ENCODE results near the gene OAS3. TPM values are rescaled to one million over a fixed set of nuclear protein-coding genes. Genes with fewer than 3 reads are reported as not detected.
"Not testable (repeated sequence)": the region's sequence is repeated elsewhere in the genome, so short reads cannot be mapped to it uniquely, and the experiment has no call there.

OAS3 gene
- total and polyA plus RNA-seq, 4 donors = 7.2 to 12.1 (median 7.5) TPM

- Histone ChIP-seq H3K9me3 (ENCODE audit: control insufficient read depth, insufficient read depth, low read length) (no peaks in the 10 kb centered on the region), H3K36me3 (ENCODE audit: control insufficient read depth, insufficient read depth, low read length) (no peaks in the 10 kb centered on the region), H3K4me1 (ENCODE audit: control insufficient read depth, insufficient read depth, low read length) (peaks cover 4% of the 10 kb centered on the region), H3K27me3 (ENCODE audit: control insufficient read depth, insufficient read depth, low read length) (no peaks in the 10 kb centered on the region), H3K4me3 (ENCODE audit: low read depth, low read length) (no peak overlapping the region), H3K27ac (ENCODE audit: low read depth, low read length) (no peak overlapping the region)
- no peak for DNase-seq (ENCODE audit: low read depth in 4 of 6, low spot score in 6 of 6)
These were observed 33.7 kb upstream of the OAS3 start for GRCh38 chr12:112904571-112904970.

- H3K27me3 ChIP-seq (ENCODE audit: control insufficient read depth, insufficient read depth, low read length) = no peaks in the 10 kb centered on the region
- no peak for DNase-seq (ENCODE audit: low read depth in 4 of 6, low spot score in 6 of 6)
- no peak overlapping the region for H3K4me3 ChIP-seq (ENCODE audit: low read depth, low read length)
- WGBS (ENCODE audit: insufficient coverage) = 71% methylated on average over 3 of the region's 4 CpGs
- H3K36me3 ChIP-seq (ENCODE audit: control insufficient read depth, insufficient read depth, low read length) = no peaks in the 10 kb centered on the region
- no peaks in the 10 kb centered on the region for H3K9me3 ChIP-seq (ENCODE audit: control insufficient read depth, insufficient read depth, low read length)
- no peak overlapping the region for H3K27ac ChIP-seq (ENCODE audit: low read depth, low read length)
- peaks cover 4% of the 10 kb centered on the region for H3K4me1 ChIP-seq (ENCODE audit: control insufficient read depth, insufficient read depth, low read length)
These were observed 32.7 kb upstream of the OAS3 start for GRCh38 chr12:112905451-112906089.

- DNase-seq (ENCODE audit: low read depth in 4 of 6, low spot score in 6 of 6) = peak in 2 of 6 donors; percentile 19 to 55
- Histone ChIP-seq H3K4me3 (ENCODE audit: low read depth, low read length) (no peak within 1 kb of the TSS), H3K36me3 (ENCODE audit: control insufficient read depth, insufficient read depth, low read length) (no peaks in the 10 kb centered on the region), H3K9me3 (ENCODE audit: control insufficient read depth, insufficient read depth, low read length) (no peaks in the 10 kb centered on the region), H3K27ac (ENCODE audit: low read depth, low read length) (no peak within 1 kb of the TSS), H3K4me1 (ENCODE audit: control insufficient read depth, insufficient read depth, low read length) (peaks cover 4% of the 10 kb centered on the region), H3K27me3 (ENCODE audit: control insufficient read depth, insufficient read depth, low read length) (no peaks in the 10 kb centered on the region)
- WGBS (ENCODE audit: insufficient coverage) = 43% methylated on average over 2 of the region's 4 CpGs
These were observed 31.4 kb upstream of the OAS3 start, which contains the start of gene OAS1 for GRCh38 chr12:112906712-112907414. Gene OAS1 (plus strand): TSS chr12:112906962. CDS start chr12:112907040, 78 bp downstream.

GRCh38 chr12:112907415-112908157 lies 30.7 kb upstream of the OAS3 start:
- no peak for DNase-seq (ENCODE audit: low read depth in 4 of 6, low spot score in 6 of 6)
- H3K4me1 ChIP-seq (ENCODE audit: control insufficient read depth, insufficient read depth, low read length) = peaks cover 4% of the 10 kb centered on the region
- H3K36me3 ChIP-seq (ENCODE audit: control insufficient read depth, insufficient read depth, low read length) = no peaks in the 10 kb centered on the region
- no peaks in the 10 kb centered on the region for H3K9me3 ChIP-seq (ENCODE audit: control insufficient read depth, insufficient read depth, low read length)
- no peaks in the 10 kb centered on the region for H3K27me3 ChIP-seq (ENCODE audit: control insufficient read depth, insufficient read depth, low read length)
- no peak overlapping the region for H3K4me3 ChIP-seq (ENCODE audit: low read depth, low read length)
- no peak overlapping the region for H3K27ac ChIP-seq (ENCODE audit: low read depth, low read length)
- 77% methylated on average over 3 of the region's 7 CpGs for WGBS (ENCODE audit: insufficient coverage)

GRCh38 chr12:112908548-112908947 lies 29.7 kb upstream of the OAS3 start:
- Histone ChIP-seq H3K4me3 (ENCODE audit: low read depth, low read length) (no peak overlapping the region), H3K36me3 (ENCODE audit: control insufficient read depth, insufficient read depth, low read length) (no peaks in the 10 kb centered on the region), H3K9me3 (ENCODE audit: control insufficient read depth, insufficient read depth, low read length) (peaks cover 1% of the 10 kb centered on the region), H3K27me3 (ENCODE audit: control insufficient read depth, insufficient read depth, low read length) (no peaks in the 10 kb centered on the region), H3K27ac (ENCODE audit: low read depth, low read length) (no peak overlapping the region), H3K4me1 (ENCODE audit: control insufficient read depth, insufficient read depth, low read length) (peaks cover 4% of the 10 kb centered on the region)
- no peak for DNase-seq (ENCODE audit: low read depth in 4 of 6, low spot score in 6 of 6)
- WGBS (ENCODE audit: insufficient coverage) = 62% methylated on average over 8 of the region's 12 CpGs

- H3K27me3 ChIP-seq (ENCODE audit: control insufficient read depth, insufficient read depth, low read length) = no peaks in the 10 kb centered on the region
- DNase-seq (ENCODE audit: low read depth in 4 of 6, low spot score in 6 of 6) = no peak
- H3K4me3 ChIP-seq (ENCODE audit: low read depth, low read length) = no peak overlapping the region
- peaks cover 1% of the 10 kb centered on the region for H3K9me3 ChIP-seq (ENCODE audit: control insufficient read depth, insufficient read depth, low read length)
- H3K36me3 ChIP-seq (ENCODE audit: control insufficient read depth, insufficient read depth, low read length) = no peaks in the 10 kb centered on the region
- H3K4me1 ChIP-seq (ENCODE audit: control insufficient read depth, insufficient read depth, low read length) = peaks cover 4% of the 10 kb centered on the region
- WGBS (ENCODE audit: insufficient coverage) = no CpG with 5 or more reads among the region's 4 CpGs
- H3K27ac ChIP-seq (ENCODE audit: low read depth, low read length) = no peak overlapping the region
These were observed 28.6 kb upstream of the OAS3 start for GRCh38 chr12:112909693-112910092.

- no peak overlapping the region for H3K4me3 ChIP-seq (ENCODE audit: low read depth, low read length)
- no peak for DNase-seq (ENCODE audit: low read depth in 4 of 6, low spot score in 6 of 6)
- H3K4me1 ChIP-seq (ENCODE audit: control insufficient read depth, insufficient read depth, low read length) = peaks cover 4% of the 10 kb centered on the region
- peaks cover 1% of the 10 kb centered on the region for H3K9me3 ChIP-seq (ENCODE audit: control insufficient read depth, insufficient read depth, low read length)
- no peaks in the 10 kb centered on the region for H3K27me3 ChIP-seq (ENCODE audit: control insufficient read depth, insufficient read depth, low read length)
- H3K27ac ChIP-seq (ENCODE audit: low read depth, low read length) = no peak overlapping the region
- H3K36me3 ChIP-seq (ENCODE audit: control insufficient read depth, insufficient read depth, low read length) = no peaks in the 10 kb centered on the region
- no CpG with 5 or more reads among the region's 1 CpG for WGBS (ENCODE audit: insufficient coverage)
These were observed 25.1 kb upstream of the OAS3 start for GRCh38 chr12:112913038-112913688.

GRCh38 chr12:112913888-112914287 lies 24.4 kb upstream of the OAS3 start:
- not testable (repeated sequence) for H3K27me3 ChIP-seq (ENCODE audit: control insufficient read depth, insufficient read depth, low read length); H3K9me3 ChIP-seq (ENCODE audit: control insufficient read depth, insufficient read depth, low read length); DNase-seq (ENCODE audit: low read depth in 4 of 6, low spot score in 6 of 6); H3K4me1 ChIP-seq (ENCODE audit: control insufficient read depth, insufficient read depth, low read length); H3K36me3 ChIP-seq (ENCODE audit: control insufficient read depth, insufficient read depth, low read length); H3K4me3 ChIP-seq (ENCODE audit: low read depth, low read length); H3K27ac ChIP-seq (ENCODE audit: low read depth, low read length)
- no CpG with 5 or more reads among the region's 2 CpGs for WGBS (ENCODE audit: insufficient coverage)

GRCh38 chr12:112916270-112916669 lies 22.0 kb upstream of the OAS3 start:
- no peak for DNase-seq (ENCODE audit: low read depth in 4 of 6, low spot score in 6 of 6)
- Histone ChIP-seq H3K36me3 (ENCODE audit: control insufficient read depth, insufficient read depth, low read length) (no peaks in the 10 kb centered on the region), H3K9me3 (ENCODE audit: control insufficient read depth, insufficient read depth, low read length) (peaks cover 1% of the 10 kb centered on the region), H3K4me1 (ENCODE audit: control insufficient read depth, insufficient read depth, low read length) (no peaks in the 10 kb centered on the region), H3K4me3 (ENCODE audit: low read depth, low read length) (no peak overlapping the region), H3K27me3 (ENCODE audit: control insufficient read depth, insufficient read depth, low read length) (no peaks in the 10 kb centered on the region), H3K27ac (ENCODE audit: low read depth, low read length) (no peak overlapping the region)
- WGBS (ENCODE audit: insufficient coverage) = 84% methylated on average over 4 of the region's 5 CpGs
